Left ventricle myocardium inferior (tissue), 1 donor: ENCODE results near the gene SLC29A1. TPM values are rescaled to one million over a fixed set of nuclear protein-coding genes. Genes with fewer than 3 reads are reported as not detected.

Experiments
- DNase-seq: peaks from one replicate; pipeline ENCODE4 v3.0.0-alpha.2; 2020
- H3K27ac ChIP-seq: fragments of 200-600 bp; replicated peaks from 2 replicates; pipeline ENCODE4 v1.8.0; 2021
- H3K27me3 ChIP-seq: fragments of 200-600 bp; 2 replicates; pipeline ENCODE4 v1.8.0; 2021; ENCODE audit warnings: low read depth
- H3K36me3 ChIP-seq: fragments of 200-600 bp; 2 replicates; pipeline ENCODE4 v1.8.0; 2021
- H3K4me1 ChIP-seq: fragments of 200-600 bp; 2 replicates; pipeline ENCODE4 v1.8.0; 2021
- H3K4me3 ChIP-seq: fragments of 200-600 bp; 2 replicates; pipeline ENCODE4 v1.8.0; 2021; ENCODE audit warnings: mild to moderate bottlenecking, moderate library complexity
- H3K9me3 ChIP-seq: fragments of 200-600 bp; replicated peaks from 2 replicates; pipeline ENCODE4 v1.8.0; 2021
- CTCF ChIP-seq: fragments of 200-600 bp; IDR thresholded peaks from 2 replicates; pipeline ENCODE4 v1.8.0; 2021; ENCODE audit warnings: antibody characterized with exemption, mild to moderate bottlenecking, borderline replicate concordance
- intact Hi-C: fragments of 100-400 bp; cut with micrococcal nuclease; formaldehyde crosslinking; loops from one replicate; pipeline ENCODE4 v1.11.0; 2022
- total RNA-seq: library from RNA; stranded (reverse); fragmentation: NEBNext Ultra II Directional; extraction: Animal tissue kit (Norgen Biotek cat#: 25700); gene quantifications from one replicate; pipeline ENCODE4 v1.2.1, GENCODE V29; 2021
- donor health status: DM: no; HTN: yes; CAD: no; lungs with severe emphysema.

SLC29A1 gene
- total RNA-seq, 1 donor from 2014 or later: 154 TPM

GRCh38 chr6:44276667-44277640, 53.6 kb downstream of the SLC29A1 start:
- no peak for TF ChIP-seq CTCF
- Histone ChIP-seq H3K4me1 (peaks cover 12% of the 10 kb centered on the region), H3K27me3 (peaks cover 96% of the 10 kb centered on the region), H3K36me3 (no peaks in the 10 kb centered on the region), H3K9me3 (no peaks in the 10 kb centered on the region), H3K27ac (no peak overlapping the region), H3K4me3 (peak overlapping the region; percentile 58)
- intact Hi-C loops: no loop called here
- no peak for DNase-seq

GRCh38 chr6:44277763-44278162, 54.4 kb downstream of the SLC29A1 start:
- TF ChIP-seq CTCF: no peak
- intact Hi-C loops: no loop called here
- Histone ChIP-seq H3K36me3 (no peaks in the 10 kb centered on the region), H3K27me3 (peaks cover 96% of the 10 kb centered on the region), H3K4me3 (no peak overlapping the region), H3K4me1 (peaks cover 12% of the 10 kb centered on the region), H3K27ac (no peak overlapping the region), H3K9me3 (no peaks in the 10 kb centered on the region)
- no peak for DNase-seq

GRCh38 chr6:44278315-44278714, 54.9 kb downstream of the SLC29A1 start:
- Histone ChIP-seq H3K4me1 (peaks cover 12% of the 10 kb centered on the region), H3K36me3 (no peaks in the 10 kb centered on the region), H3K27me3 (peaks cover 96% of the 10 kb centered on the region), H3K9me3 (no peaks in the 10 kb centered on the region), H3K27ac (no peak overlapping the region), H3K4me3 (no peak overlapping the region)
- no peak for DNase-seq
- intact Hi-C loops: no loop called here
- TF ChIP-seq CTCF: no peak

- Histone ChIP-seq H3K27me3 (peaks cover 96% of the 10 kb centered on the region), H3K36me3 (no peaks in the 10 kb centered on the region), H3K4me1 (peaks cover 12% of the 10 kb centered on the region), H3K27ac (no peak overlapping the region), H3K4me3 (no peak overlapping the region), H3K9me3 (no peaks in the 10 kb centered on the region)
- TF ChIP-seq CTCF: no peak
- intact Hi-C loops: no loop called here
- DNase-seq: no peak
Measured at GRCh38 chr6:44278774-44279697, 55.6 kb downstream of the SLC29A1 start.

Other genes with a start within 250 kb of the SLC29A1 start
- gene MRPL14, start 96.1 kb upstream of the SLC29A1 start, total RNA-seq: 36.8 TPM
- 37.2 TPM for gene TMEM63B, start 96.0 kb upstream of the SLC29A1 start, total RNA-seq
- gene CAPN11, start 64.8 kb upstream of the SLC29A1 start, total RNA-seq: 0.25 TPM
- 0.36 TPM for gene MYMX, start 6.7 kb upstream of the SLC29A1 start, total RNA-seq
- gene HSP90AB1, start 23.5 kb downstream of the SLC29A1 start, total RNA-seq: 786 TPM
- 20.2 TPM for gene SLC35B2, start 33.9 kb downstream of the SLC29A1 start, total RNA-seq
- gene NFKBIE, start 42.0 kb downstream of the SLC29A1 start, total RNA-seq: 2.1 TPM
- not detected for gene TMEM151B, start 46.9 kb downstream of the SLC29A1 start, total RNA-seq
- 10.6 TPM for gene AARS2, start 89.8 kb downstream of the SLC29A1 start, total RNA-seq
- gene SPATS1, start 119.1 kb downstream of the SLC29A1 start, total RNA-seq: not detected
- 20.0 TPM for gene CDC5L, start 164.1 kb downstream of the SLC29A1 start, total RNA-seq